SK-N-MC (cell line): ENCODE measurements around the gene SHOC2.

Source experiments
- EZH2 ChIP-seq: fragments of 200-600 bp; sonication (generic); IDR thresholded peaks from one replicate; pipeline ENCODE4 v1.6.1; 2017; ENCODE audit warnings: antibody characterized with exemption
- POLR2AphosphoS5 ChIP-seq: IDR thresholded peaks from 2 replicates; pipeline ENCODE4 v1.6.1; 2012; ENCODE audit warnings: mild to moderate bottlenecking, low read depth, low read length, borderline replicate concordance

DNA sequence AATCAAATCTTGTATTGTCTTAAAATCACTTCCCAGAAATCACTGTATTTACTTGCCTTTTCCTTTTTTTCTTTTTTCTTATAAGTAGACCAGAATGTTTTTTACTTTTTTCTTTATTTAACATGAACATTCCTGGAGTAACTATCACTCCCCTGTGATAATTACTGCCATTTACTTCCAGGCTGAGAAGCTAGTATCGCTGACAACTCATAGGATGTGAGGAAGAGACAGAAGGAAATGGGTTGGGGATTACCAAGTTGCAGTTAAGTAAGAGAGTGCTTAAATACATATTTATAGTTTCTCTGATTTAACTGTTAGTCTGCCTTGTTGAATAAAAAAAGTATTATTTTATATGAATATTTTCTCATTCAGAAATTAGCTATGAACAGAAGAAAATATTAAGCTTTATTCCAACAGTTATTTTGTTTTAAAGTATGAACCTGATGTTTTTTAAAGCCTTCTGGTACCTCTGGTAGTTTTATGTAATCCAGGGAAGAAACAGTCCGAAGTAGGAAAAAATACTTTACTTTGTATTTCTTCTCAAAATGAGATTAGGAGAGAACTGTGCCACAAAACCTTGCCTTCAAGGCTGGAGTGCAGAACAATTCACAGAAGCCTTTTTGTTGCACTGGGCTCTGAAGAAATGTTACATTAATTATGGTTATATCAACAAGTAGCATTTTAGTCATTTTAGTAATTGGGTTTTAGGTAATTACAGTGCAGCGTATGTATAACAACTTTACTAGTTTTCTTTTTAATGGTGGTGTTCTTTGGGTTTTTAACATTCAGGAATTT lies 72.8 kb downstream of the SHOC2 start:
- TF ChIP-seq EZH2 (no peak), POLR2AphosphoS5 (no peak)
